Measurements from ENCODE around the gene NUDT19.

NUDT19 gene

DNA sequence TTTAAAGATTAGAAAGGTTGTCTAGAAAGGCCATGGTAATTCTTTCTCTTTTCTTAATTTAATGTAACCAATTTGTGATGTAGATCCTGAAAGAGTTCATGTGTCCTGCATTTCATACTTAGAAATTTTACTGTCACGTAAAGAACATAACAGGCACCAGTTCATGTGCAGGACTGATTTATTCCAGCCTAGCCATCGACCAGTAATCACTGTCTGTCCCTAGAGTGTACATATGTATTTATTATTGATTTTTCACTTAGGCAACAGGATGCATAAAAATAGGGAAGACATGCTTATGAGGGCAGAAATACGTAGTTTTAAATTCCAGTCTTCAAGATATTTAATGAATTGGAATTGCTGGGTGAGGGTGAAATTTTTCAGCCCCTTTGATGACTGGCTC, 65.6 kb downstream of the NUDT19 start:
- Histone ChIP-seq H2AFZ (ENCODE audit: low read depth) (no peak overlapping the region), H3K79me2 (ENCODE audit: insufficient read depth, low read depth) (no peaks in the 10 kb centered on the region), H3K27me3 (ENCODE audit: insufficient read depth, low read depth) (no peaks in the 10 kb centered on the region), H3K27ac (no peak overlapping the region), H3K4me3 (IDR thresholded peaks at IDR 0.05; ENCODE audit: insufficient read depth, low read depth, low read length) (no peak overlapping the region), H3K4me1 (ENCODE audit: low read depth, poor library complexity, severe bottlenecking) (no peaks in the 10 kb centered on the region), H4K20me1 (ENCODE audit: insufficient read depth) (no peaks in the 10 kb centered on the region), H3K9ac (no peak overlapping the region), H3K4me2 (no peak overlapping the region), H3K36me3 (ENCODE audit: insufficient read depth) (no peaks in the 10 kb centered on the region)
- TF ChIP-seq, protein P1, sequence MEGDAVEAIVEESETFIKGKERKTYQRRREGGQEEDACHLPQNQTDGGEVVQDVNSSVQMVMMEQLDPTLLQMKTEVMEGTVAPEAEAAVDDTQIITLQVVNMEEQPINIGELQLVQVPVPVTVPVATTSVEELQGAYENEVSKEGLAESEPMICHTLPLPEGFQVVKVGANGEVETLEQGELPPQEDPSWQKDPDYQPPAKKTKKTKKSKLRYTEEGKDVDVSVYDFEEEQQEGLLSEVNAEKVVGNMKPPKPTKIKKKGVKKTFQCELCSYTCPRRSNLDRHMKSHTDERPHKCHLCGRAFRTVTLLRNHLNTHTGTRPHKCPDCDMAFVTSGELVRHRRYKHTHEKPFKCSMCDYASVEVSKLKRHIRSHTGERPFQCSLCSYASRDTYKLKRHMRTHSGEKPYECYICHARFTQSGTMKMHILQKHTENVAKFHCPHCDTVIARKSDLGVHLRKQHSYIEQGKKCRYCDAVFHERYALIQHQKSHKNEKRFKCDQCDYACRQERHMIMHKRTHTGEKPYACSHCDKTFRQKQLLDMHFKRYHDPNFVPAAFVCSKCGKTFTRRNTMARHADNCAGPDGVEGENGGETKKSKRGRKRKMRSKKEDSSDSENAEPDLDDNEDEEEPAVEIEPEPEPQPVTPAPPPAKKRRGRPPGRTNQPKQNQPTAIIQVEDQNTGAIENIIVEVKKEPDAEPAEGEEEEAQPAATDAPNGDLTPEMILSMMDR (conservative IDR thresholded peaks at IDR 0.05; ENCODE audit: low read depth, low read length), result no peak

Data from KMS-11 (cell line).